ENCODE results near the gene B4GALT1.

The B4GALT1 gene, protein sequence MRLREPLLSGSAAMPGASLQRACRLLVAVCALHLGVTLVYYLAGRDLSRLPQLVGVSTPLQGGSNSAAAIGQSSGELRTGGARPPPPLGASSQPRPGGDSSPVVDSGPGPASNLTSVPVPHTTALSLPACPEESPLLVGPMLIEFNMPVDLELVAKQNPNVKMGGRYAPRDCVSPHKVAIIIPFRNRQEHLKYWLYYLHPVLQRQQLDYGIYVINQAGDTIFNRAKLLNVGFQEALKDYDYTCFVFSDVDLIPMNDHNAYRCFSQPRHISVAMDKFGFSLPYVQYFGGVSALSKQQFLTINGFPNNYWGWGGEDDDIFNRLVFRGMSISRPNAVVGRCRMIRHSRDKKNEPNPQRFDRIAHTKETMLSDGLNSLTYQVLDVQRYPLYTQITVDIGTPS

DNA sequence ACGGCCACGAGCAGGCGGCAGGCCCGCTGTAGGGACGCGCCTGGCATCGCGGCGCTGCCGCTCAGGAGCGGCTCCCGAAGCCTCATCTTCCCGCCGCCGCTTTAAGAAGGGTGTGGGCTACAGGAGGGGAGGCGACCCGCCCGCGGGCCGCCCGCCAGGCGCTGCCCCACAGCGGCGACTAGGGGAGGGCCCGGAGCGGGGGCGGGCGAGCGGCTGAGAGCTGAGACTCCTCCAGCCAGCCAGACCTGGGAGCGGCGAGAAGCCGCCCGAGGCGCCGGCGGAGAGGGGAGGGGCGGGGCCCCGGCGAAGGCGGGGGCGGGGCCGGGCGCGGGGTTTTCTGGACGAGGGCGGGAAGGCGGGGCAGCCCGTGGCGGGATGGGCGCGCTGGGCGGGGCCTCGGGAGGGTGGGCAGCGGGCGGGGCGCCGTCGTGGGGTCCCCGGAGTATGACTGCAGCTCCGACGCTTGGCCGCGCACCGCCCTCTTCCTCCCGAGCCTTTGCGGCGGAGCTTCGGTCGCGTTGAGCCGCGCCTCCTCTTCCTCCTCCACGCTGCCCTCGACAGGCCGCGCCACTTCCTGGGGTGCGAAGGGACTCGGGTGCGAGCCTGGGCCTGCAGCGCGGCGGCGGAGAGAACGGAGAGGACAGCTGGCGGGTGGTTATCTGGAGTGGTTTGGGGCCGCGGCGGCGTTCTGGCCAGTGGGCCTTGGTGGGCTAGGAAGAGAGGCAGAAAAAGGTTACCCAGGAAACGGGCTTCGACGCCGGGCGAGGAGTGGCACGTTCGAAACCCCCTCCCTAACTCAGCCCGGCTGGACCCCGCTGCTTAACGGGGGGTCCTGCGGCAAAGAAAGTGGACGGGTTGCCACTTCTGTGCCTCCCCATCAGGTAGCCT, at the start of gene B4GALT1:
Gene B4GALT1 (minus strand): TSS at position 253 of the 888 bp plus-strand sequence. CDS start 167 bp downstream, at position 86.
- H3K27me3 Mint-ChIP-seq = no peaks in the 10 kb centered on the region
- peaks cover 55 to 73% of the 10 kb centered on the region in 2 donors for H3K4me1 Mint-ChIP-seq
- H3K36me3 Mint-ChIP-seq = peaks cover 18 to 22% of the 10 kb centered on the region in 2 donors
- H3K9me3 Mint-ChIP-seq = no peaks in the 10 kb centered on the region
- H3K27ac Mint-ChIP-seq = peak within 1 kb of the TSS; percentile 98
- ATAC-seq (replicated peaks) (peak; percentile 65 to 72), DNase-seq (peak; percentile 88)
- peak within 1 kb of the TSS; percentile 94 to 99 for H3K4me3 Mint-ChIP-seq

- Mint-ChIP-seq H3K36me3 (no peaks in the 10 kb centered on the region), H3K9me3 (no peaks in the 10 kb centered on the region), H3K27me3 (no peaks in the 10 kb centered on the region), H3K4me3 (no peak overlapping the region), H3K4me1 (peaks cover 0 to 2% of the 10 kb centered on the region in 2 donors), H3K27ac (peak overlapping the region; percentile 53)
- DNase-seq (no peak), ATAC-seq (replicated peaks) (no peak)
Measured at GRCh38 chr9:33211695-33212393, 44.7 kb upstream of the B4GALT1 start.

DNA sequence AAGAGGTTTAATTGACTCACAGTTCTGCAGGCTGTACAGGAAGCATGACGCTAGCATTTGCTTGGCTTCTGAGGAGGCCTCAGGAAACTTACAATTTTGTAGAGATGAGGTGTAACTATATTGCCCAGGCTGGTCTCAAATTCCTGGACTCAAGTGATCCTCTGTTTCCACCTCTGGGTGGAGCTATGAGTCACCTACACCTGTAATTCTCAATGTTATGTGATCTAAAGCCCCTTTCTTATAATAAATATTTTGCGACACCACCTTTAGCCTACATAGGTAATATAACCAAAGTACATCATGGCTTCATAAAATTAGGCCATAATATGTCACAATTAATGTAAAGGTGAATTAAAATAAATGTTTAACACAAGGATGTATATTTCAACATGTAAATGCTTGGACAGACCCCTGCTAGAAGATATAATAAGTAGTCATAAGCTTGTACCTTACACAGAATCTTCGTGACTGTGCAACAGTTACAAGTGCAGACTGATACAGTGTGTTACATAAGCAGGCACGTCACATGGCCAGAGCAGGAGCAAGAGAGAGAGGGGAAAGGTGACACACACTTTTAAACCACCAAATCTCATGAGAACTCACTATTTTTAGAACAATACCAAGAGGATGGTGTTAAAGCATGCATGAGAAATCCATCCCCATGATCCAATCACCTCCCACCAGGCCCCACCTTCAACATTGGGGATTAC, 43.0 kb upstream of the B4GALT1 start:
- H3K4me3 Mint-ChIP-seq = no peak overlapping the region
- H3K4me1 Mint-ChIP-seq = peaks cover 0 to 2% of the 10 kb centered on the region in 2 donors
- H3K27ac Mint-ChIP-seq = no peak overlapping the region
- no peaks in the 10 kb centered on the region for H3K9me3 Mint-ChIP-seq
- DNase-seq (no peak), ATAC-seq (replicated peaks) (no peak)
- H3K27me3 Mint-ChIP-seq = no peaks in the 10 kb centered on the region
- H3K36me3 Mint-ChIP-seq = no peaks in the 10 kb centered on the region

DNA sequence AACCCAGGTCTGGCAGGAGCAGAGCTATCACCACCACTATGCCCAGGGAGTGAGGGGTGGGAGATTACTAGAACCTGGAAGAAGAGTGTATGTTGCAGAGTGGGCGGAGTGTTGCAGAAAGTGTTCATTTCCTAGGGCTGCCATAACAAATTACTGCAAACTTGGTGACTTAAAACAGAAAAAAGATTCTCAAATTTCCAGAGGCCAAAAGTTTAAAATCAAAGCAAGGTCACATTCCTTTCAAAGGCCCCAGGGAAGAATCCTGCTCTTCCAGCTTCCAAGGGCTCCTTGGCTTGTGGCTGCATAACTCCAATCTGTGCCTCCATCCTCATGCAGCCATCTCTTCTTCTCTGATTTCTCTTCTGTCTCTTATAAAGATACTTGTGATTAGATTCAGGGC, 42.3 kb upstream of the B4GALT1 start:
- Mint-ChIP-seq H3K4me1 (peaks cover 0 to 2% of the 10 kb centered on the region in 2 donors), H3K27me3 (no peaks in the 10 kb centered on the region), H3K9me3 (no peaks in the 10 kb centered on the region), H3K27ac (no peak overlapping the region), H3K36me3 (no peaks in the 10 kb centered on the region), H3K4me3 (no peak overlapping the region)
- DNase-seq (no peak), ATAC-seq (replicated peaks) (no peak)

DNA sequence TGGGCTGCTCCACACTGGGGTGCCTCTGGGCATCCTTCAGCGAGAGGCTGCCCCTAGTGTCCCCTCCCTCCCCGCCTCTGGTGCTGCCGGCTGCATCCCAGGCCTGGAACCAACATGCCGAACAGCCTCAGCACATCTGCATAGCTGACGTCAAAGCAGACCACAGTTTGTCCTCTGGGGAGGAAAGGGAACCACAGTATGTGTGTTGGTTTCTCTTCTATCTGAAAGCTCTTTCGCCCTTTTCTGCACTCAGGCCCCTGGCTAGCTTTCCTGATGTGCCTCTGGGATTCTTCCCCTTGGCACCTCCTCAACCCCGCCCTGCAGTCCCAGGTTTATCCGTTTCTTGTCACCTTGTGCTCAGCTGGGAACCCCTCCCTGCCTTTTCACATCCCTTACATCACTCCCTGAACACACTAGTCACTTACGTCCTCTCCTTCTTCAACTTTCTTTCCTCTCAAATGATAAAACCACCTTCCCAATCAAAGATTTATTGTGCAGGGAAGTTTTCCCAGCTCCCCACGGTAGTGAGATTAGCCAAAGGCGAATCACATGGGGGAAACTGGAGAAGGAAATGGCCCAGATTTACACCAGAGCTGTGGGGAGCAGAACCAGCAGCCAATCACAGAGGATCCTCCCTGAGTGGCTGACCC, 35.5 kb upstream of the B4GALT1 start:
- peak overlapping the region; percentile 1 for H3K27ac Mint-ChIP-seq
- H3K36me3 Mint-ChIP-seq = no peaks in the 10 kb centered on the region
- DNase-seq (peak; percentile 80), ATAC-seq (replicated peaks) (peak; percentile 100)
- H3K27me3 Mint-ChIP-seq = peaks cover 0 to 4% of the 10 kb centered on the region in 2 donors
- H3K4me1 Mint-ChIP-seq = peaks cover 16 to 19% of the 10 kb centered on the region in 2 donors
- peak overlapping the region; percentile 29 to 49 for H3K4me3 Mint-ChIP-seq
- H3K9me3 Mint-ChIP-seq = no peaks in the 10 kb centered on the region

DNA sequence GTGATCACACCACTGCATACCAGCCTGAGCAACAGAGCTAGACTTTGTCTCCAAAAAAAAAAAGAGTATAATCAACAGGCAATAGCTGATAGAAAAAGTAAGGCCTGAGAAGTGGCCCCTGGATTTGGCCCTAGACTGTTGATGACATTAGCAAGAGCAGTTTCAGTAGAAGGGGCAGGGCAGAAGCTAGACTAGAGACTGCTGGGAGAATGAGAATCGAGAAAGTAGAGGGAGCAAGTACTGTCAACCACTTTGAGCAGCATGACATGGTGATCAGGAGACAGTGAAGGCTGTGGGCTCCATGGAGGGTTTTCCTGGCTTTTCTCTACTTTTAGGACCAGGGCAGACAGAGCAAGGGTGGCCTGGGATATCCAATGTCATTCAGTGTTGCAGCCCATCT, 34.9 kb upstream of the B4GALT1 start:
- Mint-ChIP-seq H3K27me3 (peaks cover 0 to 4% of the 10 kb centered on the region in 2 donors), H3K4me3 (peak overlapping the region; percentile 29 to 49), H3K27ac (peak overlapping the region; percentile 44), H3K4me1 (peaks cover 16 to 19% of the 10 kb centered on the region in 2 donors), H3K36me3 (no peaks in the 10 kb centered on the region), H3K9me3 (no peaks in the 10 kb centered on the region)
- DNase-seq (no peak), ATAC-seq (replicated peaks) (peak; percentile 55 to 60)

- H3K4me1 Mint-ChIP-seq = peaks cover 16% of the 10 kb centered on the region in 2 donors
- H3K36me3 Mint-ChIP-seq = no peaks in the 10 kb centered on the region
- H3K27ac Mint-ChIP-seq = no peak overlapping the region
- DNase-seq = no peak
- no peak overlapping the region for H3K4me3 Mint-ChIP-seq
- no peaks in the 10 kb centered on the region for H3K9me3 Mint-ChIP-seq
- no peaks in the 10 kb centered on the region for H3K27me3 Mint-ChIP-seq
- no peak for ATAC-seq (replicated peaks)
Measured at GRCh38 chr9:33198165-33198564, 31.0 kb upstream of the B4GALT1 start.

DNA sequence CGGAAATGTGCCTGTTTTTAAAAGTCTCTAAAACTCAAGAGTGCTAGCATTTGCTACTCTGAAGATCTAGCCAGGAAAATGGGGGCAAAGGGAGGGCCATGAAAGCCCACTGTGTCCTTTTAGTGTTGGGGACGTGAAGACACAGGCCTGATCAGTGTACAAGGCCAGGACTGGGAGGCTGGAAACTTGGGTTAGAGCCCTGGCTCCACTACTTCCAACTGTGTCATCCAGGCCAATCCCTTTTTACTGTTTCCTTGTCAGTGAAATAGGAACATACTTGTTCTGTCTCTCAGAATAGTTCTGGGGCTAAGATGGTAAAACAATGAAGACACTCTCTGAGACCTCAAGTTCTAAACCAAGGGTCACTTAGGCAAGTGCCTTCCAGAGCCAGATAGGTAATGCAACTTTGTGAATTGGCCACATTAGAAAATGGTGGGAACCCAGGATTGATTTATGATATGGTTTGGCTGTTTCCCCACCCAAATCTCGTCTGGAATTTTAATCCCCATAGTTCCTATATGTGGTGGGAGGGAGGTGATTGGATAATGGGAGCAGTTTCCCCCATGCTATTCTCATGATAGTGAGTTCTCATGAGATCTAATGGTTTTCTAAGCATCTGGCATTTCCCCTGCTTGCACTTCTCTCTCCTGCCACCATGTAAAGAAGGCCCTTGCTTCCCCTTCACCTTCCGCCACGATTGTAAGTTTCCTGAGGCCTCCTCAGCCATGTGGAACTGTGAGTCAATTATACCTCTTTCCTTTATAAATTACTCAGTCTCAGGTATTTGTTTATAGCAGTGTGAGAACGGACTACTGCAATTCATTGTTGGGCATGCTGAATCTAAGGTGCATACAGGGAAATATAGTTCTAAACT, 30.4 kb upstream of the B4GALT1 start:
- Mint-ChIP-seq H3K27me3 (no peaks in the 10 kb centered on the region), H3K27ac (no peak overlapping the region)

GRCh38 chr9:33196736-33197135, 29.6 kb upstream of the B4GALT1 start:
- H3K4me3 Mint-ChIP-seq = no peak overlapping the region
- no peaks in the 10 kb centered on the region for H3K27me3 Mint-ChIP-seq
- no peak for DNase-seq
- H3K4me1 Mint-ChIP-seq = peaks cover 2 to 7% of the 10 kb centered on the region in 2 donors
- ATAC-seq (replicated peaks) = no peak
- H3K9me3 Mint-ChIP-seq = no peaks in the 10 kb centered on the region
- no peaks in the 10 kb centered on the region for H3K36me3 Mint-ChIP-seq
- no peak overlapping the region for H3K27ac Mint-ChIP-seq

More for the DNA sequence above, 30.4 kb upstream of the B4GALT1 start:
- no peak overlapping the region for H3K4me3 Mint-ChIP-seq
- no peaks in the 10 kb centered on the region for H3K9me3 Mint-ChIP-seq
- H3K36me3 Mint-ChIP-seq = no peaks in the 10 kb centered on the region
- ATAC-seq (replicated peaks) = no peak
- DNase-seq = no peak
- H3K4me1 Mint-ChIP-seq = peaks cover 10 to 14% of the 10 kb centered on the region in 2 donors

DNA sequence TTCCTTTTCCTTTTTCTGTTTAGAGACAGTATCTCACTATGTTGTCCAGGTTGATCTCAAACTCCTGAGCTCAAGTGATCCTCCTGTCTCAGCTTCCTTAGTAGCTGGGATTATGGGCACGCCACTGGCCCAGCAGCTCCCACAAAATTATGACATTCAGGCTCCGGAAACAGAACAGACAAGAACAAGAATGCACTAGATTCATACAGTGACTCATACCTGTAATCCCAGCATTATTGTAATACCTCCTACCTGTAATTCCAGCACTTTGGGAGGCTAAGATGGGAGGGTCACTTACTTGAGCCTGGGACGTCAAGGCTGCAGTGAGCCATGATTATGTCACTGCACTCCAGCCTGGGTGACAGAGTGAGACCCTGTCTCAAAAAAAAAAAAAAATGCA, 26.7 kb upstream of the B4GALT1 start:
- DNase-seq (no peak), ATAC-seq (replicated peaks) (no peak)
- Mint-ChIP-seq H3K27ac (no peak overlapping the region), H3K9me3 (no peaks in the 10 kb centered on the region), H3K36me3 (no peaks in the 10 kb centered on the region), H3K27me3 (no peaks in the 10 kb centered on the region), H3K4me3 (no peak overlapping the region), H3K4me1 (peaks cover 0 to 6% of the 10 kb centered on the region in 2 donors)

DNA sequence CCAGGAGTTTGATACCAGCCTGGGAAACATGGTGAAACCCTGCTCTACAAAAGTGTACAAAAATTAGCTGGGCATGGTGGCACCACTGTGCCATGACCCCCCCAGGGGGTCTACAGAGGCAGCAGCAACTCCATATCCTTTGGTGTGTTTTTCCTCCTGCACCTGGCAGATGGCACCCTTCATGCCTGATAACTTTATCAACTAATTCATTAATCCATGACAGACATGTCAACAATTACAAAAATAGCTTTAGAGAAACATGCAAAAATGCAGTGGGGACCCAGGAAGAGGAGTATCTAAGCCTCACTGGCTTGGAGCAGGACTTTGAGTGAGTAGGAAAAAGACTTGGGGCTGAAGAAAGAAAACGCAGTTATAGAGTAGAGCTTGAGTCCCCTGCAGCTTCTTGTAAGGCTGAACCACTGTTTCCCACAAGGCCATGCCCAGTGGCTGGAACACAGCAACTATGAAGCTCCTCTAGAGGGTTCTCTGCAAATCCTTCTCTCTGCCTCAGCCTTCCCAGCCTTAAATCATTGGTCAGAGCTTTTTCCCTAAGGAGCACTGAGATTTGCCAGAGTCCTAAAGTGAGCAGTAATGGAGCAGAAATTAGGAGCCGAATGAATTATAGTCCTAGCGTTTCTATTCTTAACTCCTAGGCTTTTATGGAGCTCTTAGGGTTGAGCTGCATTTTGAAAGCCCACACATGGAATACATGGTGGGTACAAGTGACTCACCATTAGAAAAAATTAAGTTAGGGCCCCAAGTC, 25.5 kb upstream of the B4GALT1 start:
- no peaks in the 10 kb centered on the region for H3K27me3 Mint-ChIP-seq
- H3K4me3 Mint-ChIP-seq = no peak overlapping the region
- DNase-seq = no peak
- no peaks in the 10 kb centered on the region for H3K9me3 Mint-ChIP-seq
- no peak overlapping the region for H3K27ac Mint-ChIP-seq
- H3K36me3 Mint-ChIP-seq = no peaks in the 10 kb centered on the region
- ATAC-seq (replicated peaks) = no peak
- H3K4me1 Mint-ChIP-seq = peaks cover 0 to 6% of the 10 kb centered on the region in 2 donors
